Activated CD8-positive, alpha-beta T cell treated with anti-CD3 and anti-CD28 coated beads, Interleukin-2, amount 10 ng/mL, durations not matched to agents 7 days and 5 days (primary cell): ENCODE data around the gene SMTNL2. TPM values are rescaled to one million over a fixed set of nuclear protein-coding genes. Genes with fewer than 3 reads are reported as not detected.
"Not testable (repeated sequence)": the region's sequence is repeated elsewhere in the genome, so short reads cannot be mapped to it uniquely, and the experiment has no call there.

Experiments
- ATAC-seq: fragments of 150-1000 bp; cut with Tn5 transposase; one replicate; pipeline ENCODE4 v1.10.0; 2021; ENCODE audit warnings: moderate library complexity
- CTCF ChIA-PET: fragments of 350-600 bp; sonication (Branson Sonifier 250); formaldehyde crosslinking; loops from one replicate; lab custom pipeline; 2021; ENCODE audit warnings: antibody characterized with exemption; lab: Charles Lee
- POLR2A ChIA-PET: fragments of 350-600 bp; sonication (Branson Sonifier 250); formaldehyde crosslinking; loops from one replicate; lab custom pipeline; 2021; ENCODE audit warnings: antibody characterized with exemption; lab: Charles Lee
- DNase-seq: peaks from one replicate; pipeline ENCODE4 v3.0.0-alpha.2; 2020
- H3K27ac Mint-ChIP-seq: one replicate; pipeline ENCODE4 v1.8.0; 2021; ENCODE audit warnings: mild to moderate bottlenecking, mixed read lengths
- H3K27me3 Mint-ChIP-seq: one replicate; pipeline ENCODE4 v1.8.0; 2021; ENCODE audit warnings: low read depth, mixed read lengths
- H3K36me3 Mint-ChIP-seq: one replicate; pipeline ENCODE4 v1.8.0; 2021; ENCODE audit warnings: low read depth, mixed read lengths
- H3K4me1 Mint-ChIP-seq: one replicate; pipeline ENCODE4 v1.8.0; 2021; ENCODE audit warnings: low read depth, mixed read lengths
- H3K4me3 Mint-ChIP-seq: one replicate; pipeline ENCODE4 v1.8.0; 2021; ENCODE audit warnings: mild to moderate bottlenecking, mixed read lengths
- H3K9me3 Mint-ChIP-seq: one replicate; pipeline ENCODE4 v1.8.0; 2022; ENCODE audit warnings: mixed read lengths; ENCODE audit not compliant: insufficient read depth
- total RNA-seq, 2 experiments: library from RNA; stranded (reverse); gene quantifications; one replicate each; pipeline ENCODE4 v1.2.3, GENCODE V29; 2021

SMTNL2 gene
- total RNA-seq, 2 experiments from 2014 or later, result not detected

GRCh38 chr17:4633643-4634042, 49.3 kb downstream of the SMTNL2 start:
- ATAC-seq, result no peak
- no peak overlapping the region for H3K27ac Mint-ChIP-seq
- CTCF ChIA-PET, result no interaction called here
- H3K4me1 Mint-ChIP-seq, result peaks cover 15% of the 10 kb centered on the region
- no peaks in the 10 kb centered on the region for H3K9me3 Mint-ChIP-seq
- no peak overlapping the region for H3K4me3 Mint-ChIP-seq
- H3K27me3 Mint-ChIP-seq, result peaks cover 32% of the 10 kb centered on the region
- POLR2A ChIA-PET, result no interaction called here
- no peaks in the 10 kb centered on the region for H3K36me3 Mint-ChIP-seq
- DNase-seq, result no peak

GRCh38 chr17:4634976-4635375, 50.6 kb downstream of the SMTNL2 start:
- DNase-seq (no peak), ATAC-seq (no peak)
- Mint-ChIP-seq H3K36me3 (no peaks in the 10 kb centered on the region), H3K27ac (no peak overlapping the region), H3K4me1 (peaks cover 23% of the 10 kb centered on the region), H3K4me3 (no peak overlapping the region), H3K9me3 (no peaks in the 10 kb centered on the region), H3K27me3 (peaks cover 40% of the 10 kb centered on the region)
- ChIA-PET CTCF (no interaction called here), POLR2A (no interaction called here)

- H3K27me3 Mint-ChIP-seq, result peaks cover 42% of the 10 kb centered on the region
- DNase-seq, result no peak
These were observed 51.6 kb downstream of the SMTNL2 start for GRCh38 chr17:4635823-4636375.

GRCh38 chr17:4636474-4637100, 52.3 kb downstream of the SMTNL2 start:
- CTCF ChIA-PET, result interaction anchor here (1.7 kb wide), 1 partner anchor 10 kb away, joined by 6 read pairs; no protein-coding TSS in a partner anchor
- H3K4me3 Mint-ChIP-seq, result no peak overlapping the region

More at GRCh38 chr17:4635823-4636375, 51.6 kb downstream of the SMTNL2 start:
- CTCF ChIA-PET, result interaction anchor here (1.7 kb wide), 1 partner anchor 9 kb away, joined by 6 read pairs; no protein-coding TSS in a partner anchor
- POLR2A ChIA-PET, result no interaction called here
- Mint-ChIP-seq H3K4me3 (no peak overlapping the region), H3K9me3 (no peaks in the 10 kb centered on the region), H3K36me3 (no peaks in the 10 kb centered on the region), H3K4me1 (peaks cover 25% of the 10 kb centered on the region), H3K27ac (no peak overlapping the region)
- ATAC-seq, result no peak

GRCh38 chr17:4638766-4639165, 54.4 kb downstream of the SMTNL2 start:
- CTCF ChIA-PET, H3K36me3 Mint-ChIP-seq, H3K9me3 Mint-ChIP-seq, DNase-seq, POLR2A ChIA-PET, ATAC-seq, H3K27ac Mint-ChIP-seq, H3K4me3 Mint-ChIP-seq: not testable (repeated sequence)
- H3K4me1 Mint-ChIP-seq, result peaks cover 31% of the 10 kb centered on the region
- H3K27me3 Mint-ChIP-seq, result peaks cover 64% of the 10 kb centered on the region

More at GRCh38 chr17:4636474-4637100, 52.3 kb downstream of the SMTNL2 start:
- Mint-ChIP-seq H3K27me3 (peaks cover 48% of the 10 kb centered on the region), H3K9me3 (no peaks in the 10 kb centered on the region), H3K27ac (no peak overlapping the region), H3K36me3 (no peaks in the 10 kb centered on the region), H3K4me1 (peaks cover 28% of the 10 kb centered on the region)
- POLR2A ChIA-PET, result no interaction called here
- ATAC-seq, result no peak
- no peak for DNase-seq

GRCh38 chr17:4639301-4640059, 55.2 kb downstream of the SMTNL2 start:
- peaks cover 31% of the 10 kb centered on the region for H3K4me1 Mint-ChIP-seq
- H3K27me3 Mint-ChIP-seq, result peaks cover 66% of the 10 kb centered on the region
- H3K9me3 Mint-ChIP-seq, H3K36me3 Mint-ChIP-seq, POLR2A ChIA-PET, H3K27ac Mint-ChIP-seq, CTCF ChIA-PET: not testable (repeated sequence)
- ATAC-seq, result peak; percentile 52
- H3K4me3 Mint-ChIP-seq, result peak overlapping the region; percentile 42
- peak; percentile 44 for DNase-seq

GRCh38 chr17:4640569-4641188, 56.4 kb downstream of the SMTNL2 start:
- POLR2A ChIA-PET, CTCF ChIA-PET, H3K9me3 Mint-ChIP-seq, H3K27ac Mint-ChIP-seq, H3K4me3 Mint-ChIP-seq, H3K36me3 Mint-ChIP-seq: not testable (repeated sequence)
- Mint-ChIP-seq H3K27me3 (peaks cover 67% of the 10 kb centered on the region), H3K4me1 (peaks cover 27% of the 10 kb centered on the region)
- peak; percentile 36 for DNase-seq
- peak; percentile 46 for ATAC-seq

GRCh38 chr17:4641297-4642195, 57.2 kb downstream of the SMTNL2 start, which contains the start of gene ALOX15:
Gene ALOX15, minus strand, starts transcription at chr17:4641678. Its CDS starts 27 bp downstream, at chr17:4641651.
- DNase-seq (no peak), ATAC-seq (no peak)
- Mint-ChIP-seq H3K36me3 (no peaks in the 10 kb centered on the region), H3K27ac (no peak within 1 kb of the TSS), H3K9me3 (no peaks in the 10 kb centered on the region), H3K27me3 (peaks cover 60% of the 10 kb centered on the region), H3K4me1 (peaks cover 19% of the 10 kb centered on the region), H3K4me3 (no peak within 1 kb of the TSS)
- CTCF ChIA-PET, result no interaction called here
- POLR2A ChIA-PET, result no interaction called here

GRCh38 chr17:4642286-4642685, 58.0 kb downstream of the SMTNL2 start:
- ChIA-PET CTCF (no interaction called here), POLR2A (no interaction called here)
- Mint-ChIP-seq H3K4me1 (peaks cover 16% of the 10 kb centered on the region), H3K27ac (no peak overlapping the region), H3K4me3 (no peak overlapping the region), H3K27me3 (peaks cover 58% of the 10 kb centered on the region), H3K36me3 (no peaks in the 10 kb centered on the region), H3K9me3 (no peaks in the 10 kb centered on the region)
- DNase-seq, result no peak
- no peak for ATAC-seq

GRCh38 chr17:4643676-4644075, 59.3 kb downstream of the SMTNL2 start:
- Mint-ChIP-seq H3K36me3 (no peaks in the 10 kb centered on the region), H3K4me1 (peaks cover 15% of the 10 kb centered on the region), H3K9me3 (no peaks in the 10 kb centered on the region), H3K27me3 (peaks cover 58% of the 10 kb centered on the region), H3K4me3 (no peak overlapping the region), H3K27ac (no peak overlapping the region)
- CTCF ChIA-PET, result no interaction called here
- DNase-seq (no peak), ATAC-seq (no peak)
- POLR2A ChIA-PET, result no interaction called here

GRCh38 chr17:4645642-4646041, 61.3 kb downstream of the SMTNL2 start:
- peaks cover 54% of the 10 kb centered on the region for H3K27me3 Mint-ChIP-seq
- H3K36me3 Mint-ChIP-seq, result no peaks in the 10 kb centered on the region
- ChIA-PET CTCF (no interaction called here), POLR2A (no interaction called here)
- no peak for DNase-seq
- H3K9me3 Mint-ChIP-seq, result no peaks in the 10 kb centered on the region
- ATAC-seq, result no peak
- H3K27ac Mint-ChIP-seq, result no peak overlapping the region
- no peak overlapping the region for H3K4me3 Mint-ChIP-seq
- peaks cover 7% of the 10 kb centered on the region for H3K4me1 Mint-ChIP-seq
